HG03097 (cell line): ENCODE results near the gene MYO10.

Source experiments
- ATAC-seq: cut with Tn5 transposase; IDR thresholded peaks from one replicate; pipeline ENCODE4 v1.9.1; 2021; ENCODE audit not compliant: unreplicated experiment, low FRiP score

Gene MYO10

DNA sequence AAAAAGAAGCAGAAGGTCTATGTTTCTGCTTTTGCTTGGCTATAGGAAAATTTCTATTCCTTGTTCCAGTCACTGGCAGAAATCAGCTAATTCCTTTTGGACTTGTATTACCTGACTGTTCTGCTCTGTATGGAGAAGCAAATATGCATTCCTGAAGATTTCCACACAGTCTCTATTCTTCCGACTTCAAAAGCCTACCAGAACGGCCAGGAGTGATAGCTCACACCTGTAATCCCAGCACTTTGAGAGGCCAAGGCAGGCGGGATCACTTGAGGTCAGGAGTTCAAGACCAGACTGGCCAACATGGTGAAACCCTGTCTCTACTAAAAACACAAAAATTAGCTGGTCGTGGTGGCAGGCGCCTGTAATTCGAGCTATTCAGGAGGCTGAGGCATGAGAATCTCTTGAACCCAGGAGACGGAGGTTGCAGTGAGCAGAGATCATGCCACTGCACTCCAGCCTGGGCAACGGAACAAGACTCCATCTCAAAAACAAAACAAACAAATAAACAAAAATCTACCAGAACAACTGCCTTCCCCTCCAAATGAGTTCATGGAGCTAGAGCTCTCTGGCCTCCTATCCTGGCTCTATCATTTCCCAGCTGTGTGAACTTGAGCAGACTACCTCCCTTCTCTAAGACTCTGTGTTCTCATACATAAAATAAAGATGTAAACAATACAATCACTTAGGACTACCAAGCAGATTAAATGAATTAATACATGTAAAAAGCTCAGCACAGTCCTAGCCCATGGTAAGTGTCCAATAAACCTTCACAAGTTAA, 17.0 kb downstream of the MYO10 start:
- ATAC-seq: no peak

GRCh38 chr5:16918156-16918555, 17.9 kb downstream of the MYO10 start:
- ATAC-seq: no peak

DNA sequence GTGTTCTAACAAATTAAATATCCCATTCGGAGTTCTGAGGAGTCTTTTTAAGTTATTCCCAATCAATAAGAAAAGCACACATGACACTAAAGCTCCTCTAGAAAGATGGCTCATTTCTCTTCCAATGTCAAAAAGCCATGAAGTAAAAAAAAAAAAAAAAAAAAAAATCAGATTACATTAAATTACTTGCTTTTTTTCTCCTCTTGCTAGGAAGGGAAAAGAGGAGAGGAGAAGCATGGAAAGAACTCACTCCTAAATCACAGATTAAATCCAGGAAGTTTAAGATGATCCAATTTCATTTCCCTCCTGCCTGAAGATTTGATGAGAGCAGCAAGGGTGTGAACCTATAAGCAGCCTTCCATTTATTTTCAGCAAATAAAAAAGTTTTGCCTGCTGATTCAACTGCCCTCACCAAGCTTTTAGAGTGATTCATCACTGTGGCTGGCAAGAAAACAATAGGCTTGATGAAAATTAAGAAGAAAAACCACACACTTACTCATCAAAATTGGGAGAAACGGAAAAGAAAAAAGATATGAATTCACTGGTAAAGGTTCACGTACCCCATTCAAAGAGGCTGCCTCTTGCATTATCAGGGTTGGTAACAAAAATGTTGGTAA, 19.7 kb downstream of the MYO10 start:
- ATAC-seq: no peak

DNA sequence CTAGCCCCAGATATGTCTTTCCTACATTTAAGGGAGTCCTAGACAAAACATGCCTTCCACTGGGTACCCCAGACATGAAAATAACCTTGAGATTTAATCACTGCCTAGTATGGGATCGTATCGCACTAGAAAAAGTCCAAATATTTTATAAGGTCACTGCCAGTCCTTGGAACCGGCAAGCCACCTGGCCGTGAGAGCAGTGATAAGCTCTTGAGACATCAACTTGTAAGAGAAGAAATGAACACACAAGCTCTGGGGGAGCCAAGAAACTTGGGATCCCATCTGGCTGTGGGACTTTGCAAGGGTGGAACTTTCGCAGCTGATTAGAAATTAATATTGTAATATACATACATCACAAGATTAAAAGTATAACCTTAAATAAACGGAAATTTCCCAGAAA, 21.5 kb downstream of the MYO10 start:
- ATAC-seq: no peak

DNA sequence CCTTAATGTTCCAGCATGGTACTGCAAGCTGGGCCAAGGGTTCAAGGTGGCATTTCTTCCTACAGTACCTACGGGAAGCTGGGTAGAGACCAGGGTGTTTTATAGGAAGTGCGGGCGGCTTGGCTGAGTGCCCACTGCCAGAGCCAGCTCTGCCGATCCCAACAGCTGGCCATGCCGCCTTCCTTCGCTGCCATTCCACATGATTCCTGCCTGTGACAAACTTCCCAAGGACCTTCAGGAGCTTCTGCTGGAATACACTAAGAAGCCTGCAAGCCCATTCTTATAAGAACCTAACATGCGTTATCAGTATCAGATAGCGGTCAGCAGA, 22.0 kb downstream of the MYO10 start:
- no peak for ATAC-seq

DNA sequence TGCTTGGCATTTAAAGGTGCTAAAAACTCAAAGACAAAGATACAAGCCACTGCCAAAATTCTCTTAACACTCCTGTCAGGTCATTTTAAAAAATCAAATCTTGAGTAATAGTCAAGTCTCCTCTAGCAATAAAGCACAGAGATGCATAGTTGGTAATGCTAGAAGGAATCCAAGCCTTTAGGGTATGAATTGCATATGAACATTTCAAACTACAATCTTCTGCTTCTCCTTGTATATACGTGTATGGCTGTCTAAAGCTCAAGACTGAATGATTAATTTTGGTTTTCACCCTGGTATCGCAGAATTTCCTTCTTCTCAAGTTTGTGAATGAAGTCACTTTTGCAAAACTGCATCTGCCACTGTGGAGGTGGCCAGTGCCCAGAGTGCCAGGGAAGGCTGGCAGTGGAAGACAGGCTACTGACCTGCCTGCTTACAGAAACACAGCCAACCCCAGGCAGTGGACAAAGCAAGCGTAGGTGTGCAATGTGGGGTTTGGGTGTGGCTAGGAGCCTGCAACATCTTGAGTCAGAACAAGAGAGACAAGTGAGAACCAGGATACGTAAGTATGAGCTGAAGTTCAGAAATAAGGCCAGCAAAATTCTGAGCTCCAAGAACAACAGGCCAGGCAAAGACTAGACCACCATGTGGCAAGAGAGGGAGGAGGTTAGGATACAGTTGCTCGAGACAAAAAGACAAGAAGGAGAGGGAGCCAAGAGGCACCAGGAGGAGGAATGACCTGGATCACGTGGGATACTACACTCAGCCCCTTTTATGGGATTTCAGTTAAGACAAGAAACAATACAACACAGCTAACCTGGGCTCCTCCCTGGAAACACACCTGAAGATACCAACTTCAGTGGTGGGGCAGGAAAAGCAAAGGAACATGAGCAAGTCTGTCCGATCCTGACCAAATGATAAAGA, 22.6 kb downstream of the MYO10 start:
- ATAC-seq: no peak

DNA sequence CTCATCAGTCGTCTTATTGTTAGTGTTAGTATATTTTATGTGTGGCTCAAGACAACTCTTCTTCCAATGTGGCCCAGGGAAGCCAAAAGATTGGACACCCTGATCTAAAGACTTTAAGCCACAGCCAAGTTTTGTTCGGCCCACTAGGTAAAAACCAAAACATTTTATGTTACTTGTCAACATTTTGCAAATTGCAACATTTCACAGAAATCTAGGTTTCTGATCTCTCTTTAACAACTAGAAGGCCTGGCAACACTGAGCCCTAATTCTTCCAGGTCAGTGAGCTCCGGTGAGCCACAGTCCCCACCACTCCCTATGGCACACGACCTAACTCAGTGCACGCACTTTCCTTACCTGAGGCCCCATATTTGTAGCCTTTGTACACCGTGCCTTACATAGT, 24.0 kb downstream of the MYO10 start:
- ATAC-seq: no peak

DNA sequence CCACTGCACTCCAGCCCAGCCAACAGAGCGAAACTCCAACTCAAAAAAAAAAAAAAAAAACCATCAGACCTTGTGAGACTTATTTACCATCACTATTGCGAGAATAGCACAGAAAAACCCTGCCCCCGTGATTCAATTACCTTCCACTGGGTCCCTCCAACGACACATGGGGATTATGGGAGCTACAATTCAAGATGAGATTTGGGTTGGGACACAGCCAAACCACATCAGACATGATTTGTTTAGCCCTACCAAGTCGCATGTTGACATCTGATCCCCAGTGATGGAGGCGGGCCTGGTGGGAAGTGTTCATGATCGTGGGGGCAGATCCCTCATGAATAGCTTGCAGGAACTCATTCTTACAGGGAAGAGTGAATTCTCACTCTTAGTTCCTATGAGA, 26.6 kb downstream of the MYO10 start:
- no peak for ATAC-seq

GRCh38 chr5:16907270-16907669, 28.8 kb downstream of the MYO10 start:
- ATAC-seq: no peak

DNA sequence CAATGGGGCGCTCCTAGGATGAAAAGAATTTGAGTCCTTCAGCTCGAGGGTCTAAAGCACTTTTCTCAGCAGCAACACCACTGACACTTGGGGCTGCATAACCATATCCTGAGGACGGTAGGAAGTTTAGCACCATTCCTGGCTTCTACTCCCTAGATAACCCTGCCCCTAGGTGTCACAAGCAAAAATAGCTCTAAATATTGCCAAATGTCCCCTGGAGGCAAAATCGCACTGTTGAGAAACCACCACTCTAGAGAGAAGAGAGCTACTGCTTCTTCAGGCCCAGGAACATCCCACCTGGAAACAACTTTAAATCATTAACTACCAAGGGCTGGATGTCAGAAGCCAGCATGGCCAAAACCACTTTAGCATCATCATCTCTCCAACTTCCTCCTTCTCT, 29.8 kb downstream of the MYO10 start:
- ATAC-seq: no peak

DNA sequence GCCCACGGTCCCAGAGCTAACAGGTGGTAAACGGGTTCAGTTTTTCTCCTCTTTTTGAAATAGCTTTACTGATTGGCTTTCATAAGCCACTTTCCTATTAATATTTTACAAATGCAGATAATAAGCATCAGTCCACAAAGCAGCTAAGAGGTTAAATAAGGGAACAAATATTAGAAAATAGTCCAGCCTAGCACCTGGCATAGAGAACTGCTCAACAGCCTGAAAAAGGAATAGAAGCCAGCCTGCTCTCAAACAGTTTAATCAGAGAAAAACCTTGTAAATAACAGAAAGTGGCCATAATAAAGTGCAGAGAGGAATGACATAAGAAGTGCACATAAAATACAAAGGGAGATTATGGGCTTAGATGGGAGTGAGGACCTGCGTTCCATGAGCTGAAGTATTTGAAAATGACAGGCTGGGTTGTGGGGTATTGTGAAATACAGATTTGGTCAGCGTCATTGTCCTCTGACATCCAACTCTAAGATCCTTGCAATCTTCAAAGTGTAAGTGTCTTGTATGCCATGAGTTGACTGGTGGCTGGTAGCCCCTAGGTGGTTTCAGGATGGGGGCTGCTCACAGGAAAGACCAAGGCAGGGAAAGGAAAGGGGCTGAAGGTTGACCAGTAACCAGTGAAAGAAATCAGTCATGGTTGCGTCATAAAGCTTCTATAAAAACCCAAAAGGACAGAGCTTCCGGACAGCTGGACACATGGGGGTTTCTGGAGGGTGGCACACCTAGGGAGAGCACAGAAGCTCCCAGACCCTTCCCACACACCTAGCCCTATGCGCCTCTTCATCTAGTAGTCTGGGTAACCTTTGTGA, 32.4 kb downstream of the MYO10 start:
- no peak for ATAC-seq

GRCh38 chr5:16902846-16903245, 33.2 kb downstream of the MYO10 start:
- no peak for ATAC-seq

DNA sequence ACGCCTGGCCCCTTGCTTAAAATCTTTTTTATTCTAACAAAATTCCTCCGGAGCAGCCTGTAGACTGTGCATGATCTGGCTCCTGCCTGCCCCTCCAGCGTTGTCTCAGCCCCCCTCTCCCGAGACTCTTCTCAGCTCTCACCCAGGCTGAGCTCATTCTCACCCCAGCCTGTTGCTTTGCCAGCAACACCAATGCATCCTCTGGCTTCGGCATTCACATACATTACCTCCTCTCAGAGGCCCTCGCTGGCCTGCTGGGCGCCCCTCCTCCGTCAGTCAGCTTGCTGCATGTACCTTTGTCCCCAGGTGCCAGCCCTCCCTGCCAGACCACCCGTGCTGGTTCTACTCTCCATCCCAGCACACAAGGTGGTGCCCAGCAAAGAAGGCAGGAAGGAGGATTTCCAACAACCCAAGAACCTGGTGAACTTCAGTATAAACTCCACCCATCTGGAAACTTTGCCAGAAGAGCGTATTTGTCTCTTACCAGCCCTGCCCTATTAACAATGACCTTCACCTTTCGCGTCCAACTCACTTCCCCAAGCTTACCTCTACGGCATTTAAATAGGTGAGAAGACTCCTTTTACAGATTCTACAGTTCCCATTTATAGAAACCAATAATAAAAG, 35.0 kb downstream of the MYO10 start:
- no peak for ATAC-seq

DNA sequence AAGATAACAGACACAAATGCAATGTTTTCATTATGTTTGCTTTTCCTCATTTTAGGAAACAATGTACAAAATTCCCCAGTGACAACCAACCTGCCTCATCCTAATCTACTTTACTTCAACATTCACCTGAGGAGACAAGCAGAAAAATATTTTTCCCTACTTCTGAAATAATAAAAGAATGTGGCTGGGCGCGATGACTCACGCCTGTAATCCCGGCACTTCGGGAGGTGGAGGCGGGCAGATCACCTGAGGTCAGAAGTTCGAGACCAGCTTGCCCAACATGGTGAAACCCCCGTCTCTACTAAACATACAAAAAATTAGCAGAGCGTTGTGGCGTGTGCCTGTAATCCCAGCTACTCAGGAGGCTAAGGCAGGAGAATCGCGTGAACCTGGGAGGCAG, 36.9 kb downstream of the MYO10 start:
- no peak for ATAC-seq

DNA sequence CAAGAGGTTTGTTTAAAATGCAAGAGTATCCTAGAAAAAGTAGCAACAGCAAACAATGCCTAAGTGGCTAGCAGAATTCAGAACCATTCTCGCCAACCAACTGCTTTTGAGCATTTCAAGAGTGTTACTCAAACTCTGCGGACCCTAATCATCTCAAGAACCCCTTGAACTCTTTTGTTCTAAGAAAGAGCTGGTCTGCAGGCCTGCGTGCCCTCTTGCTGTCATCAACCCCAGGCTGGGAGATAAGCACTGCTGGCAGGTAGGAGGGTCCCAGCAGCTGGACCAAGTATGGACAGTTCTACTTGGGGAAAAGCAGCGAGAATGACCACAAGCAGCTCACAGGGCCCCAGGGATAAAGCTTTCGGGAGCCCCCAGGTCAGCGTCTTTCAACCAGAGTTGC, 38.3 kb downstream of the MYO10 start:
- no peak for ATAC-seq

GRCh38 chr5:16897284-16897704, 38.8 kb downstream of the MYO10 start:
- ATAC-seq: no peak

DNA sequence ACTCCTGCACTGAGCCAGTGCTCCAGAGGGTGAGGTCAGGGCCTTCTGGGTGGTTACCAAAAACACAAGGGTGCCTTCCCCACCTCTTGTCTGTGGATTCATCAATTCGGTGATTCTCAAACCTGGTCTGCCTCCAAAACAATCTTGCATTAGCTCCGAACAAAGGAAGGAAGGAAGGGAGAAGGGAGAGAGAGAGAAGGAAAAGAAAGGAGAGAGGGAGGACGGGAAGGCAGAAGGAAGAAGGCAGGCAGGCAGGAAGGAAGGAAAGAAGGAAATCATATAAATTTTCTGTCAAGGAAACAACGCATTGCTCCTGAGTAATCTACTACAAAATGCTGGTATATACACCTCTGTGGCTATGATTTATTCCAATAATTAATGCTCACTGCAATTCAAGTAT, 39.3 kb downstream of the MYO10 start:
- no peak for ATAC-seq

GRCh38 chr5:16894236-16895057, 41.6 kb downstream of the MYO10 start:
- no peak for ATAC-seq

DNA sequence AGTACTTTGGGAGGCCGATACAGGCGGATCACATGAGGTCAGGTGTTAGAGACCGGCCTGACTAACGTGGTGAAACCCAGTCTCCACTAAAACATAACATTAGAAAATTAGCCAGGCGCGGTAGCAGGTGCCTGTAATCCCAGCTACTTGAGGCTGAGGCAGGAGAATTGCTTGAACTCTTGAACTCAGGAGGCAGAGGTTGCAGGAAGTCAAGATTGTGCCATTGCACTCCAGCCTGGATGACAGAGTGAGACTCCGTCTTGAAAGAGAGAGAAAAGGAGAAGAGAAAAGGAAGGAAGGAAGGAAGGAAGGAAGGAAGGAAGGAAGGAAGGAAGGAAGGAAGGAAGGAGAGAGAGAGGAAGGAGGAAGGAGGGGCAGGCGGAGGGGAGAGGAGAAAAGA, 45.1 kb downstream of the MYO10 start:
- ATAC-seq: no peak
